Measurements from ENCODE around the gene OR51T1.
"Not testable (repeated sequence)": the region's sequence is repeated elsewhere in the genome, so short reads cannot be mapped to it uniquely, and the experiment has no call there.

OR51T1 gene, protein sequence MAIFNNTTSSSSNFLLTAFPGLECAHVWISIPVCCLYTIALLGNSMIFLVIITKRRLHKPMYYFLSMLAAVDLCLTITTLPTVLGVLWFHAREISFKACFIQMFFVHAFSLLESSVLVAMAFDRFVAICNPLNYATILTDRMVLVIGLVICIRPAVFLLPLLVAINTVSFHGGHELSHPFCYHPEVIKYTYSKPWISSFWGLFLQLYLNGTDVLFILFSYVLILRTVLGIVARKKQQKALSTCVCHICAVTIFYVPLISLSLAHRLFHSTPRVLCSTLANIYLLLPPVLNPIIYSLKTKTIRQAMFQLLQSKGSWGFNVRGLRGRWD

DNA sequence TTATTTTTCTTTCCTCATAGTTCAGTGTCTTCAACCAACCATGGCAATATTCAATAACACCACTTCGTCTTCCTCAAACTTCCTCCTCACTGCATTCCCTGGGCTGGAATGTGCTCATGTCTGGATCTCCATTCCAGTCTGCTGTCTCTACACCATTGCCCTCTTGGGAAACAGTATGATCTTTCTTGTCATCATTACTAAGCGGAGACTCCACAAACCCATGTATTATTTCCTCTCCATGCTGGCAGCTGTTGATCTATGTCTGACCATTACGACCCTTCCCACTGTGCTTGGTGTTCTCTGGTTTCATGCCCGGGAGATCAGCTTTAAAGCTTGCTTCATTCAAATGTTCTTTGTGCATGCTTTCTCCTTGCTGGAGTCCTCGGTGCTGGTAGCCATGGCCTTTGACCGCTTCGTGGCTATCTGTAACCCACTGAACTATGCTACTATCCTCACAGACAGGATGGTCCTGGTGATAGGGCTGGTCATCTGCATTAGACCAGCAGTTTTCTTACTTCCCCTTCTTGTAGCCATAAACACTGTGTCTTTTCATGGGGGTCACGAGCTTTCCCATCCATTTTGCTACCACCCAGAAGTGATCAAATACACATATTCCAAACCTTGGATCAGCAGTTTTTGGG lies at the start of gene OR51T1:
Gene OR51T1, plus strand, starts transcription at position 41 of the 641 bp plus-strand sequence. Its CDS starts 0 bp downstream, at position 41.
- no peak for DNase-seq

DNA sequence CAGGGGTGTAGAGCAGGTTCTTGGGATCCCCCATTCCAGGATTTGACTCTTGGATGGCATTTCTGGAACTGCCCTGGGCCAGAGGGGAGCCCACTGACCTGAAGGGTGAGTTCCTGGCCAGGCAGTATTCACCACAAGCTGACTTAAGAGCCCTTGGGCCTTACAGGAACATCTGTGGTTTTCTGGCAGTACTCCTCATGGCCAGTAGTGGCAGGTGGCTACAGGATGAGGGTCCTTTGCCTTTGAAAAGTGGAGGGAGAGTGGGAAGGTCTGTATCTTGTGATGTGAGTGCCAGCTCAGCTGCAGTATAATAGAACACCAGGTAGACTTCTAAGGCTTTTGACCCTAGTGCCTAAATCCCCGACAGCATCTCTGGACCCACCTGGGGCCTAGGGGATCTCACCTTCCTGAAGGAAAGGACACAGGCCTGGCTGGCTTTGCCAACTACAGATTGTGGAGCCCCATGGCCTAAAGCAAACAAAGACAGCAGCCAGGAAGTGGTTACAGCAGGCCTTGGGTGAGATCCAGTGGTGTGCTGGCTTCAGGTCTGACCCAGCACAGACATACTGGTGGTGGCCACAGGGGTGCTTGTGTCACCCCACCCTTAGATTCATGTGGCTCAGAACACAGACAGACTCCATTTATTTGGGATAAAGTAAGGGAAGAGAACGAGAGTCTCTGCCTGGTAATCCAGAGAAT lies 41.7 kb upstream of the OR51T1 start:
- DNase-seq = no peak

DNA sequence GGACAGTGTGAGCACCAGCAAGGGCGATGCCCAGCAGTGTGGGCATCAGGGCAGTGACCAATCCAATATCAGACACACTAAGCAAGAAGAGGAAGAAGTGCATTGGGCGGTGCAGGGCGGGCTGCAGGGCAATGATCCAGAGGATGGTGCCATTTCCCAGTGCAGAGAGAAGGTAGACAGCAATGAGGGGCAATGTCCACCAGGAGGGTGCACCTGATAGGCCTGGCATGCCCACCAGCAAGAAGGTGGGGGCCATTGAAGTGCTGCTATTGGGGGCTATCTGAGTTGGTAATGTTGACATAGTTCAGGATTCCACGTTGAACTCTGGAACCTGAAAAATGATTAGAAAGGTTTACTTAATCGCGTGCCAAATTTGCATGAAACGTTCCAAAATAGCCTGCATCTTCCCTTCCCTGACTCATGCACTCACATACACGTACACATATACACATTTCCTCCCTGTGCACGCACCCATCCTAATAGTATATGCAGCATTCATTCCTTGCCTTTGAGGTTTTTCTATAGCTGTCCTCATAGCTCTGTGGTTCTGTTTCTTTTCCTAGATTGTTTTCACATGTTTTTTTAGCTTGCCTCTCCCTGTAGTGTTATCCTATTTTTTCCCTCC lies 32.7 kb upstream of the OR51T1 start, which contains the start of gene OR51S1:
Gene OR51S1, minus strand, starts transcription at position 301 of the 625 bp plus-strand sequence. Its CDS starts 0 bp downstream, at position 301.
- no peak for DNase-seq

DNA sequence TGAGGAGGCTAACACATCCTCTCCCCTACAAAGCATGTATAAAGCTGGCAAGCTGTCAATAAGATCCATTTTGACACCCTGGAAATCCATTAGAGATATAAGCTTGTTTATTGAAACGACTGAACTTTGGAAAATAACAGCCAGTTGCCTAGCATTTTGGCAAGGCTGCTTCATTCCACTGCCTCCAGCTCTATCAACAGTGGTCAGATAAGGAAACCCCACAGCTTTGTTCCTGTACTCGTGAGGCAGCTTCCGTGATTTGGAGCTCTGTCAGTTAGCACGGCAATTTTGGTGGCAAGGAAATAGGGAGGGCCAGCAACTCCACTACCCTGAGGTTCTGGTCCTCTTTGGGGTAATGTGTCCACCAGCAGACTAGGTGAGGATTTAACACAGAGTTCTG lies 30.7 kb upstream of the OR51T1 start:
- no peak for DNase-seq

DNA sequence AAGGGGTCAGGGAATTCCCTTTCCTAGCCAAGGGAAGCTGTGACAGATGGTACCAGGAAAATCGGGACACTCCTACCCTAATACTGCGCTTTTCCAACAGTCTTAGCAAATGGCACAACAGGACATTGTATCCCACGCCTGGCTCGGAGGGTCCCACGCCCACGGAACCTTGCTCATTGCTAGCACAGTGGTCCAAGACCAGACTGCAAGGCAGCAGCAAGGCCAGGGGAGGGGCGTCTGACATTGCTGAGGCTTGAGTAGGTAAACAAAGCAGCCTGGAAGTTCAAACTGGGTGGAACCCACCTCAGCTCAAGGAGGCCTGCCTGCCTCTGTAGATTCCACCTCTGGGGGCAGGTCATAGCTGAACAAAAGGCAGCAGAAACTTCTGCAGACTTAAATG lies 27.4 kb upstream of the OR51T1 start:
- not testable (repeated sequence) for DNase-seq

DNA sequence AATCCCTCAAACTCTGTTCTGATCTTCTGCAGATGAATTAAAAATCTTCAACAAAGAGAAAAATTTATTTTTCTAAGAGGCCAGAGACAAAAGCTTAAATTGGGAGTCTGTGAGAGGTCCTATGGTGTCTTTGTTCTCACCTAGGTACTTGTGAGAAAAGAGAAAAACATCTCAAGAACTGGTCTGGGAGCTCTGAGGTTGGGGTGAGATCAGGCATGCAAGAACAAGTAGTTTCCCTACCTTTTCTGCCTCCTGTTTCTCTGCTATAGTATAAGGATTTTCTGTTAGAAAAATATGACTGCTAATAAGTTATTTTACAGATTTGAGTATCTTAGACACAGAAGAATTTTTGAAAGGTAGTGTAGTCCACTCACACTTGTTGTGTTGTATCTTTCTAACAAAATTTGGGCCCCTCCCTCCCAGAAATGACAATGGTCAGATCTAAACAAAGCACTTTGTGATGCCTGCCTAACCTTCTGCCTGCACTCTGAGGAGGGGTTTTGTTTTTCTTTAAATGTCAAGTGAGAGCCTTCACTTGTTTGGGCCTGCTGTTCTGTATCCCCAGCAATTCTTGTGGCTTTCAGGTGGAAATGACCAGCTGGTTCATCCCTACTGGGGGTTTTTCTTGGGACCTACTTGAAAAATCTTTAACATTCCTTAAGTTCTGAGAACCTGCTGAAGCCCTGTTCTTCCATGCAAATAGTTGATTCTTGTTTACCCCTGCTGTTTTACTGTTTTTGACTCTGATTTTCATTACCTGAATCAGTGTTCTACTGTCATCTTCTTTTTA lies 19.1 kb upstream of the OR51T1 start:
- DNase-seq = no peak

DNA sequence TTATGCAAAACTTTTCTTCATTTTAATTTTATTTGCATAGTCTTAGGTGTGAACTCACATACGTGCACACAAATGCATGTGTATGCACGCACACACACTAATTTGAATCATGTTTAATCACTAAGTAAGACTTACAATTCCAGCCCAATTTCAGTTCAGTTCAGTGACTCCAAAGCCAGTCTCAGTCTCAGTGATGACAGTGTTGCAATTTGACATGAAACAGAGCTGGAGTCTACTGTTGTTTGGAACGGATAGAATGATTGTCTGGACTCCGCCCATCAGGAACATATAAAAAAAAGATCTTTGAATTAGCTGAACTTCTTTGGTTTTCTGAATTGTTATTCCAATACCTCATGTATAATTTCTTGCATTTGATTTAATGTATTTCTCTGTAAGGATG lies 17.8 kb upstream of the OR51T1 start:
- DNase-seq = no peak

DNA sequence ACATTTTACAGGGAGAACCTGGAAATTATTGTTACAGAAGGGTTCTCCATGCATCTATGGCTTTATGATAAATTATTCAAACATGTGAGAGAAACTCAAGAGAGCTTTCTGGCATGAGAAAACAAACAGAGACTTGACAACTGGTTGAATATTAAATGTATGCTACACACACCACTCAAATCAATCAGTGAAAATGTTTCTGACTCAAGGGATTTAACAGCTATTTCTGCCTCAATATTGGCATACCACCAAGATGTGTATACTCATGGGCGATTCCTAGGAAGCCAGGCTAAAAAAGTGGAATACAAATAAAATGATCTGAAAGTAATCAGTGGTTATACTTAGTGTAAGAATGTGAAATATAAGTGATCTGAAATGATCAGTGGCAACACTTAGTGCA lies 15.8 kb upstream of the OR51T1 start:
- DNase-seq = no peak

DNA sequence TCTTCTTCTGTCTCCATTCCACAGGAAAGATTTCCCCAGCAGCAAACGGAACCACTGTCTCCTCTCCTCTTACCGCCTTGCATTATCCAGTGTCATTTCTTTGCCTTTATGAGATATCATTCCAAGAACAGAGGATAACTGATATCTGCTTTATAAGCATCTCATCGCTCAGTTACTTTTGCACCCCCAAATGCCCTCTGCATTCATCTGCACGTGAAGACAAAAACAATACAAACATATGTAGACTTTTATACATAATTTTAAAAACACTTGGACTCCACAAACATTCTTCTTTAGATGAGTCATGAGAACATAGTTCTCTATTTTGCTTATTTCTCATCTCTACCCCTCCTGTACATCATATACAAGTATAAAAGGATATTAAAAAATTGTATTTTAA lies 512 bp upstream of the OR51T1 start:
- DNase-seq = no peak

DNA sequence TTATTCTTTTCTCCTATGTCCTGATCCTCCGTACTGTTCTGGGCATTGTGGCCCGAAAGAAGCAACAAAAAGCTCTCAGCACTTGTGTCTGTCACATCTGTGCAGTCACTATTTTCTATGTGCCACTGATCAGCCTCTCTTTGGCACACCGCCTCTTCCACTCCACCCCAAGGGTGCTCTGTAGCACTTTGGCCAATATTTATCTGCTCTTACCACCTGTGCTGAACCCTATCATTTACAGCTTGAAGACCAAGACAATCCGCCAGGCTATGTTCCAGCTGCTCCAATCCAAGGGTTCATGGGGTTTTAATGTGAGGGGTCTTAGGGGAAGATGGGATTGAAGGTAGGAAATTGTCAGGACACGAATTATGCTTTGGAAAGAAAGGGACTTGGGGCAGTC lies 843 bp downstream of the OR51T1 start:
- no peak for DNase-seq

DNA sequence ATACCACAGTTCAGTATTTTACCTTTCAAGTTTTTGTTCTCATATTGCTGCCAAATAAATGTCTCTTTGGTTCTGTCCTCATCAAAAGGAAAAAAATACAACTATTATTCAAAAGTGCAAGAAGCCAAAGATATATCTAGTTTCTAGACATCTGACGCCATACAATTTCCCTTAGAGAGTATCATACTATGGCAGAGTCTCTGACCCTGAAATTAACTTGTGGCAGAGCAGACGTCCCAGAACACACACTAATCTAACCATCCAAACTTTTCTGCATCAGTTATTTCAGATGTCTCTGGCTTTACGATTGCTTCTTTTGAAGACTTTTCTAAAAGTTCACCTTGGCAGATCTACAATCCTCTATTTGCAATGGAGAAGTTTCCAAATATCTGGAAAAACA lies 2.7 kb downstream of the OR51T1 start:
- no peak for DNase-seq

DNA sequence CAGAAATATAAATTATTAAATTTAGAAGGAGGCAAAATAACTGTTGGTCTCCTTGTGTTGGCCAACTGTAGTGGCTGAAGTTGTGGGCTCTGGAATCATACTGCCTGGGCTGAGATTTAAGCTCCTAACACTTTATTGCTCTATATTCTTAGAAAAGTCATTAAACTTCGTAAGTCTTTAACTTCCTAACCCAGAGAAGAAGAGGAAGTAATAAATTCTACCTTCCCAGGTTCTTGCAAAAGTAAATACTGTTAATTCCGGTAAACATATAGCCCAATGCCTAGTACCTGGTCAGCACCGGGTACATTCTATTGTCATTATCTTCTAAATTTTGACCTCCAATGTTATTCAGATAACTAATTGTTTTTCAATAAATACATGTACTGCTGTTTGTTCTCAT lies 4.5 kb downstream of the OR51T1 start:
- no peak for DNase-seq

DNA sequence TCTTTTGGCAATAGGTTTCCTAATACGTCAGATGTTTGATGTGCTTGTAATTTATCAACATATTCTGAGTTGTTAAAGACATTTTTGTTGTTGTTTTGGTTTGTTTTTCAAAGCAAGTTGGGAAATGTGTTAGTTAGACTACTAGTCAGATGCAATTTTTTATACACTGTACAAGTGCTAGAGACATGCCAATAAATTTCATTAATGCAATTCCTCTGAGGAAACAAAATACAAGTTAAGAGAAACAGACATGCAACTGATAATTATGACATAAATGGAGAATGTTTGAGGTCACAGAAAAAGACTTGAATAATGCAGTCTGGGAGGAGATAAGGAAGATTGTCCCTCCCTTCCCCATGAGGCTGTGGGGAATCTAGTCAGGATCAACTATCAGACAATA lies 5.9 kb downstream of the OR51T1 start:
- no peak for DNase-seq

DNA sequence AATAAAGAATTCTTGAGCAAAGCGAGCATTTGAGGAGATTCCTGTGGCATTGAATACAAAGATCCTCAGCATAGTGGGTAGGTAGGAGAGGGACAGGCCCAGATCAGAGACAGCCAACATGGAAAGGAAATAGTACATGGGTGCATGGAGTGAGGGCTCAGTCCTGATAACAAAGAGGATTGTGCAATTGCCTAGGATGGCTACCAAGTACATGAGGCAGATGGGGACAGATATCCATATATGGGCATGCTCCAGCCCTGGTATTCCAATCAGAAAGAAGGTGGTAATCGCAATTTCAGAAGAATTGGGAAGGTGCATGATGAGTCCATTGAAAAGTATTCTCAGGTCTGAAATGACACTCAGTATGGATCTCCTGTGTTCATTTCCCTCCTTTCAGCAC lies 8.6 kb downstream of the OR51T1 start:
- DNase-seq = no peak

DNA sequence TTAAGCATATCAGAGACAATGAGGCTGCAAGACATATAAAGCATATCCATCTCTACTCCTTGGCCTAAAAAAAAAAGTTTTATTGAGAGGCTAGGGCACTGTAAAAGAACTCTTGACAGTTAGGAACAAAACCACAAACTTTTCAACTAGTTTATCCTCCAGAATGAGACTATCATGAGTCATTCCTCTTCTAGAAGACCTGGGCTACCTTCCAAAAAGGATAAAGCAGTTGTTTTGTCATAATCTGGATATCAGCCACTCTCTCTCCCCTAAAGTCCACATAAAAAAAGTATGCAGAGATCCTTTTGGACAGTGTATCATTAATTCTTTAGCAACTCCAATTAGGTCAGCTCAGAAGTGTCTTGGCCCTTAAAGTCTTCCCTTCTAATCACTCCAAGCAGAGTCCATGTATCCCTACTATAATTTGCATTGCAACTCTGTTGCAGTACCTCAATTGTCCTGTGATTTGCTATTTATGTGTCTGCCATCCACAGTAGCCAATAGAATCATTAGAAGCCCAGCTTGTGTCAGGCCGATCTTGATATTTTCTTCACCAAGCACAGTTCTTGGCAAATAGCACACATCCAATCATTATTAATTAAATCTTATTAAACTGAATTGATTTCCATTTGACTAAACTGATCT lies 10.4 kb downstream of the OR51T1 start:
- DNase-seq = no peak

DNA sequence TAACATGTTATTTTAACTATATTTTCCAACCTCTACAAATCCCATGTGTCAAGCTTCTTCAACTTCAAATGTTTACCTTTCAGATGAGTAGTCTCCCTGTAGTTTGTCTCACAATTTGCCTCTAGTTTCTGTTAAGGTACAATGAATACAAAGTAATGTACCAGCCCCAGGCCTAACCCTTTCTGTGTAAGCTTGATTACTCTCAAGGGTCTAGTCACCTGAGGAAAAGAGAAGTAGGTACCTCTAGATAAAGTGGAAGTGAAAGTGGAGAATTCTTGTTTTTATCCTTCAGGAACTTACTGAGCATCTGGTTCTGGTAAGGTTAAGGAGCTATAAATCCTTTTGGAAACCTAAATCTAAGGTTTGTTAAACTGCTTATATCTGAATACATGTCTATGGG lies 21.8 kb downstream of the OR51T1 start, which contains the start of gene OR51A7:
Gene OR51A7, plus strand, starts transcription at position 300 of the 400 bp plus-strand sequence. CDS start 3,587 bp downstream, outside the sequence.
- DNase-seq = no peak

DNA sequence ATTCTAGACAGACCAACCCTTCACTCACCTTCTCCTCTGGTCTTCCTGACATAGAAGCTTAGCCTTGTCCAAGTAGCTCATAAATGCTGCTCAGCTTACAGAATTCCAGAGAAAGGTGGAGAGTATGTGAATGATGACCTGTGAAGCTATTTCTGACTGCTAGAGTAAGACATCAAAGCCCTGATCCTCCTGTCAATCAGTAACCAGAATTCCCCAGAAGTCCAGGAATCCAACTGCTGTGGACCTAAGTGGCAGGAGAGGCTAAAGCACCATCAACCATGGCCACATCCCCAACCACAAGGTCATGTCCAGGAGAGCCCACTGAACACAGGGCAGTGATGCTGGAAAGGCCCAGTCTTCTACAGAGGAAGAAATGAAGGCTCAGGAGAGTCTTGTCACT lies 34.9 kb downstream of the OR51T1 start:
- DNase-seq = no peak

DNA sequence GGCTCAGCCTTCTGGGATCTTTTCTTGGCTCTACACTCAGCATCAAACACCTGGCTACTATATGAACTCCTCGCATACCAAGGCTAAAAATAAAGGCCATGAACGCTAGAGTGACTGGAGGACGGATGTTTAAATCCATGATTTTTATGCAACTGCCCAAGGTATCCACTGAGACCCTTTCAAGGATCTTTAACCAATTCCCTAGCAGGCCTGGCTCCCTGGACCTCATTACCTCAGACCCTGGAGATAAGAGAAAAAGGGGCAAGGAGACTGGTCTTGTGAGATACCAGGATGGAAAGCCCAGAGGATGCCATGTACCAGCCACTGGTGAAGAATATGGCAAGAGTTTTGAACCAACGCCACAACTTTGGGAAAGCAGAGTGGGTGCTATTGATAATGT lies 37.5 kb downstream of the OR51T1 start, which contains the start of gene OR51G2:
Gene OR51G2, minus strand, starts transcription at position 101 of the 400 bp plus-strand sequence. CDS start 3,687 bp downstream, outside the sequence.
- no peak for DNase-seq

DNA sequence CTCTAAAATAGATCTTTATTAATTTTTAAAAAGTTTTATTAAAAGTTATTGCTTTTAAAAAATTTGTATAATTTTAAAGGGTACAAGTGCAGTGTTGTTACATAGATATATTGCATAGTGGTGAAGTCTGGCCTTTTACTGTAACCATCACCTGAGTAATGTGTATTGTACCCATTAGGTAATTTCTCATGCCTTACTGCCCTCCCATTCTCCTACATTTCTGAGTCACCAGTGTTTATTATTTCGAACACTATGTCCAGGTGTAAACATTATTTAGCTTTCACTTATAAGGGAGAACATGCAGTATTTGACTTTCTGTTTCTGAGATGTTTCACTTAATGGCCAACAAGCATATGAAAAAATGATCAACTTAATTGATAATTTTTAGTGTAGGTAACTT lies 40.1 kb downstream of the OR51T1 start:
- no peak for DNase-seq

DNA sequence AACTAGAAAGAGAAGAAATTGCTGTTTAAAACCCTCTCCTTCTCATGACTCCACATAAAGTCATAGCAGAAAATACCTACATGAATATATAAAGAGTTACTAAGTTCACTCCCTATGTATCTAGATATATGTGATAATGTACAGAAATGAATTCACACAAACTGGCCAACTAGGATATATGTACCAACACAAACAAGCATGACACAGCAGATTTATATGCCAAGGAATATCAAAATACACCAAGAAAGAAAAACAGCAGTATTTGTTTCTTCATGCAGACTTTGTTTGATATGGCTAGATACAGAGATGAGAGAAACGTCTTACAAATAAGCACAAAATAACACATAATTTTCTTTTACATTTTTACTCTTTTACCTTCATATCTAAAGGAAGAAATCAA lies 40.6 kb downstream of the OR51T1 start:
- no peak for DNase-seq

DNA sequence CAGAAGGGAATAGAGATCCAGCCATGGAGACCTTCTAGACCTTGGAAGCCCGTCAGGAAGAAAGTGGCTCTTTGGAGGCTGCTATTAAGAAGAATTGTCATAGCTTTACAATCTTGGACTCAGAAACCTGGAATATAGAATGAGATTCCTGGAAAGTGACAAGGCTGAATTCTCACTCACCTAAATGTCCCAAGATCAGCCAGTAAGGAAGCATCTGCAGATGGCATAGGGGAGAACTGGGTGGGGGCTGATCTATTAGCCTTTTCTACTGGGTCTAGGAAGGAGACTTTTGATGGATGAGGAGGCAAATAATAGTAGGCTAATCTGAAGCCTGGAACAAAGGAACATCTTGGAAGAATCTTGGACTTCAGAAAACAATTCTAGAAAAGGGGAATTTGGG lies 42.5 kb downstream of the OR51T1 start, which contains the start of gene OR51G1:
Gene OR51G1, minus strand, starts transcription at position 101 of the 400 bp plus-strand sequence. Its CDS starts 0 bp downstream, at position 101.
- no peak for DNase-seq

DNA sequence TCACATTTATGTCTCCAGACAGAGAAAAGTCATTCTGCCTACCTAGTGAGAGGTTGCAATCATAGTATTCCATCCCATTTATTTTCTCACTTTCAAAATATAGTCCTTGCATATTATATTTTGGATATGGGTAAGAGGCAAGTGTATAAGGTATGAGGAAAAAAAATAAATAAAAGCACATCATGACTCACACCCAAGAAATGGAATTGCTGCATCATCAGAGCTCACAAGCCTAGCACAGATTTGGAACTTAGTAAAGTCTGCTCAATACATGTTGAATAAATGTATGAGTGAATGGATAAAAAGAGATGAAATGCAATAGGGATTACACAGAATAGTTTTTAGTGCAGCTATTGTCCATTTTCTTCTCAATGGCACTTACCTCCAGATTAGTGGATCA lies 44.9 kb downstream of the OR51T1 start:
- DNase-seq = no peak

All from stimulated activated CD4-positive, alpha-beta T cell treated with anti-CD3 and anti-CD28 coated beads, Interleukin-4, amount 100 ng/mL, for 1 hour (primary cell).